GM23248 (cell line): ENCODE data around the gene MED15. TPM values are rescaled to one million over a fixed set of nuclear protein-coding genes. Genes with fewer than 3 reads are reported as not detected.

ENCODE experiments used
- DNase-seq: peaks from one replicate; pipeline ENCODE4 v3.0.0-alpha.2; 2015
- H2AFZ ChIP-seq: fragments of 200-600 bp; sonication (generic); 2 replicates; pipeline ENCODE4 v1.6.1; 2016; ENCODE audit warnings: antibody characterized with exemption
- H3F3A ChIP-seq: fragments of 200-600 bp; sonication (generic); 2 replicates; pipeline ENCODE4 v1.6.1; 2016; ENCODE audit warnings: mild to moderate bottlenecking, antibody characterized with exemption, mixed run types; ENCODE audit not compliant: insufficient read depth
- H3K27ac ChIP-seq: fragments of 200-600 bp; sonication (generic); 2 replicates; pipeline ENCODE4 v1.5.1; 2016; ENCODE audit warnings: mild to moderate bottlenecking
- H3K27me3 ChIP-seq: fragments of 200-600 bp; sonication (generic); replicated peaks from 2 replicates; pipeline ENCODE4 v1.6.1; 2016; ENCODE audit warnings: mild to moderate bottlenecking; ENCODE audit not compliant: insufficient read depth
- H3K36me3 ChIP-seq: fragments of 200-600 bp; sonication (generic); 2 replicates; pipeline ENCODE4 v1.6.1; 2016; ENCODE audit warnings: low read depth, mild to moderate bottlenecking
- H3K4me1 ChIP-seq: fragments of 200-600 bp; sonication (generic); 2 replicates; pipeline ENCODE4 v1.6.1; 2016; ENCODE audit warnings: mild to moderate bottlenecking; ENCODE audit not compliant: insufficient read depth
- H3K4me2 ChIP-seq: fragments of 200-600 bp; sonication (generic); one replicate; pipeline ENCODE4 v1.6.1; 2016; ENCODE audit warnings: mild to moderate bottlenecking; ENCODE audit not compliant: unreplicated experiment
- H3K4me3 ChIP-seq: fragments of 200-600 bp; sonication (generic); 2 replicates; pipeline ENCODE4 v1.5.1; 2016; ENCODE audit warnings: mild to moderate bottlenecking
- H3K79me2 ChIP-seq: fragments of 200-600 bp; sonication (generic); 2 replicates; pipeline ENCODE4 v1.6.1; 2016; ENCODE audit warnings: mild to moderate bottlenecking; ENCODE audit not compliant: insufficient read depth
- H3K9ac ChIP-seq: fragments of 200-600 bp; sonication (generic); 2 replicates; pipeline ENCODE4 v1.6.1; 2016; ENCODE audit warnings: mild to moderate bottlenecking
- H3K9me2 ChIP-seq: fragments of 200-600 bp; sonication (generic); 2 replicates; pipeline ENCODE4 v1.6.1; 2016; ENCODE audit warnings: mixed run types, mild to moderate bottlenecking, moderate library complexity; ENCODE audit not compliant: insufficient read depth
- H3K9me3 ChIP-seq: fragments of 200-600 bp; sonication (generic); one replicate; pipeline ENCODE4 v1.6.1; 2017; ENCODE audit warnings: low read depth
- H4K20me1 ChIP-seq: fragments of 200-600 bp; sonication (generic); 2 replicates; pipeline ENCODE4 v1.6.0; 2016; ENCODE audit not compliant: insufficient read depth
- EZH2 ChIP-seq: fragments of 200-600 bp; sonication (generic); IDR thresholded peaks from 2 replicates; pipeline ENCODE4 v1.6.1; 2018; ENCODE audit warnings: antibody characterized with exemption, mild to moderate bottlenecking; ENCODE audit not compliant: insufficient read depth, poor library complexity, severe bottlenecking
- EZH2phosphoT487 ChIP-seq: fragments of 200-600 bp; sonication (generic); IDR thresholded peaks from 2 replicates; pipeline ENCODE4 v1.6.1; 2018; ENCODE audit warnings: antibody characterized with exemption, moderate library complexity, mild to moderate bottlenecking, low read depth; ENCODE audit not compliant: insufficient read depth
- WGBS, 2 experiments: methylation state at CpG; one replicate each; pipeline ENCODE4 v1.1.6; 2015 to 2017; ENCODE audit warnings: low lambda C conversion rate in 2 of 2, low coverage in 1 of 2; ENCODE audit errors: missing lambda C conversion rate in 2 of 2; 5-methylcytosine and 5-hydroxymethylcytosine counted together
- in situ Hi-C: fragments of 300-500 bp; cut with MboI; formaldehyde crosslinking; loops from 2 replicates; pipeline ENCODE4 v1.15.0; 2020
- polyA plus RNA-seq: library from polyadenylated mRNA; unstranded; fragments of >200 nt; fragmentation: Nextera tagmentation; extraction: Ambion mirVana; gene quantifications from 2 replicates; pipeline ENCODE4 v1.2.1, GENCODE V29; 2016
- total RNA-seq: library from RNA; depleted of rRNA; stranded (reverse); fragments of >200 nt; shearing (Covaris generic); gene quantifications from 2 replicates; pipeline ENCODE4 v1.2.3, GENCODE V29; 2014

The MED15 gene
- total and polyA plus RNA-seq, 2 experiments from 2014 or later, result 40.2 to 69.7 TPM

- 54 to 56% methylated on average over 3 of the region's 3 CpGs for WGBS, 2 experiments
- H3K9ac ChIP-seq, result no peak overlapping the region
- no peak overlapping the region for H3K4me2 ChIP-seq
- H3K4me1 ChIP-seq, result no peaks in the 10 kb centered on the region
- H3K27me3 ChIP-seq, result no peaks in the 10 kb centered on the region
- no peaks in the 10 kb centered on the region for H3K79me2 ChIP-seq
- TF ChIP-seq EZH2 (no peak), EZH2phosphoT487 (no peak)
- H4K20me1 ChIP-seq, result no peaks in the 10 kb centered on the region
- no peaks in the 10 kb centered on the region for H3F3A ChIP-seq
- no peak overlapping the region for H3K27ac ChIP-seq
- DNase-seq, result no peak
- no peaks in the 10 kb centered on the region for H3K9me2 ChIP-seq
- no peaks in the 10 kb centered on the region for H3K36me3 ChIP-seq
- no peak overlapping the region for H3K4me3 ChIP-seq
- H2AFZ ChIP-seq, result no peak overlapping the region
- H3K9me3 ChIP-seq, result no peaks in the 10 kb centered on the region
- in situ Hi-C loops, result no loop called here
Observed at GRCh38 chr22:20595461-20595860, 88.1 kb downstream of the MED15 start.

GRCh38 chr22:20599117-20599516 lies 91.7 kb downstream of the MED15 start:
- no peaks in the 10 kb centered on the region for H3K79me2 ChIP-seq
- H3K4me1 ChIP-seq, result no peaks in the 10 kb centered on the region
- no peak overlapping the region for H3K9ac ChIP-seq
- no peak for DNase-seq
- no peaks in the 10 kb centered on the region for H3K9me3 ChIP-seq
- no peaks in the 10 kb centered on the region for H3K36me3 ChIP-seq
- H3K9me2 ChIP-seq, result no peaks in the 10 kb centered on the region
- in situ Hi-C loops, result no loop called here
- H3K27me3 ChIP-seq, result 0 out of 2 replicates have a peak, but pooled peaks cover 3% of the 10 kb centered on the region
- WGBS, 2 experiments, result 59 to 62% methylated on average over 4 to 5 of the region's 5 CpGs
- H3K27ac ChIP-seq, result no peak overlapping the region
- no peak overlapping the region for H3K4me3 ChIP-seq
- no peaks in the 10 kb centered on the region for H3F3A ChIP-seq
- H2AFZ ChIP-seq, result no peak overlapping the region
- TF ChIP-seq EZH2, result no peak
- TF ChIP-seq EZH2phosphoT487, result no peak
- no peak overlapping the region for H3K4me2 ChIP-seq
- H4K20me1 ChIP-seq, result no peaks in the 10 kb centered on the region

GRCh38 chr22:20600137-20600673 lies 92.8 kb downstream of the MED15 start:
- Histone ChIP-seq H3K36me3 (no peaks in the 10 kb centered on the region), H3K9ac (no peak overlapping the region), H3K9me2 (no peaks in the 10 kb centered on the region), H3K4me3 (no peak overlapping the region), H3K9me3 (no peaks in the 10 kb centered on the region), H3F3A (no peaks in the 10 kb centered on the region), H3K79me2 (no peaks in the 10 kb centered on the region), H2AFZ (no peak overlapping the region), H3K4me2 (no peak overlapping the region), H3K27ac (no peak overlapping the region), H4K20me1 (no peaks in the 10 kb centered on the region), H3K4me1 (no peaks in the 10 kb centered on the region), H3K27me3 (0 out of 2 replicates have a peak, but pooled peaks cover 3% of the 10 kb centered on the region)
- DNase-seq, result no peak
- in situ Hi-C loops, result no loop called here
- TF ChIP-seq EZH2phosphoT487, result no peak
- no peak for TF ChIP-seq EZH2
- WGBS, 2 experiments, result 71 to 78% methylated on average over 8 of the region's 8 CpGs

- DNase-seq, result no peak
- 0 out of 2 replicates have a peak, but pooled peaks cover 3% of the 10 kb centered on the region for H3K27me3 ChIP-seq
Observed at GRCh38 chr22:20601308-20601707, 93.9 kb downstream of the MED15 start.

More at GRCh38 chr22:20601308-20601707, 93.9 kb downstream of the MED15 start:
- H3K9ac ChIP-seq, result no peak overlapping the region
- in situ Hi-C loops, result no loop called here
- H3K9me2 ChIP-seq, result no peaks in the 10 kb centered on the region
- H3K79me2 ChIP-seq, result no peaks in the 10 kb centered on the region
- TF ChIP-seq EZH2 (no peak), EZH2phosphoT487 (no peak)
- 79 to 84% methylated on average over 7 of the region's 7 CpGs for whole genome bisulfite sequencing, 2 experiments
- no peaks in the 10 kb centered on the region for H3K36me3 ChIP-seq
- no peak overlapping the region for H3K27ac ChIP-seq
- H3K9me3 ChIP-seq, result no peaks in the 10 kb centered on the region
- H4K20me1 ChIP-seq, result no peaks in the 10 kb centered on the region
- H3K4me3 ChIP-seq, result no peak overlapping the region
- no peaks in the 10 kb centered on the region for H3F3A ChIP-seq
- H2AFZ ChIP-seq, result no peak overlapping the region
- no peaks in the 10 kb centered on the region for H3K4me1 ChIP-seq
- no peak overlapping the region for H3K4me2 ChIP-seq
